HTERT RPE-1 (cell line): ENCODE data around the gene FAM222A.

Experiments
- in situ Hi-C: fragments of 300-500 bp; cut with MboI; formaldehyde crosslinking; loops from 4 replicates; pipeline ENCODE4 v1.14.3; 2020; ENCODE audit warnings: low sequenced_read_pairs

FAM222A gene

DNA sequence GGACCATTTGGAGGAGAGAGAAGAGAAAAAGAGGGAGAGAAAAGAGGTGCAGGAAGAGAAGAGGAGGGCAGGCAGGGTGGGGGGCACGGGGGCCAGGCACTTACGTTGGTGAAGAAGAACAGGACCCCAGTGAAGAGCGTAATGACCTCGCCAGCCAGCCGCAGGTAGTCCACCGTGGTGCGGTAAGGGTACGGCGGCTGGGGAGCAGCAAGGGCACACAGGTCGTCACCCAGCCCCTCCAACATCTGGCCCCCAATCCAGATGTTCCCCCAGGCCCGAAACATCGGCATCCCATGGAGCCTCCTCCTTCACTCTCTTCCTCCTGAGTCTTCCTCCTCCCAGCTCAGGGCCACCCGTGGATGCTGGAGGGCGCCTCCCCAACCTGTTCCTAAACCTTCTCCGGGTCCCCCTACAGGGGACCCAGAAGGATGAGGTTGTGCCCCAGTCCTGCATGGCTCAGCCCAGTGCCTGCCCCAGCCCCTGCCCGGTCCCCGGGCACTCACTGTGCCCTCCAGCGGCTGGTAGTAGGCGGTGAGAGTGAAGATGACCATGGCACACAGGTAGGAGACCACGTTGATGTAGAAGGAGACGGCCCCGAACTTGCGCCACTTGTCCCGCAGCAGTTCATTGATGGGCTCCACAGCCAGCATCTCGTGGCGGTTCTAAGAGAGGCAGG is 80.3 kb downstream of the FAM222A start:
- in situ Hi-C loops = no loop called here

- in situ Hi-C loops = no loop called here
Observed at GRCh38 chr12:109795023-109795422, 81.4 kb downstream of the FAM222A start.

DNA sequence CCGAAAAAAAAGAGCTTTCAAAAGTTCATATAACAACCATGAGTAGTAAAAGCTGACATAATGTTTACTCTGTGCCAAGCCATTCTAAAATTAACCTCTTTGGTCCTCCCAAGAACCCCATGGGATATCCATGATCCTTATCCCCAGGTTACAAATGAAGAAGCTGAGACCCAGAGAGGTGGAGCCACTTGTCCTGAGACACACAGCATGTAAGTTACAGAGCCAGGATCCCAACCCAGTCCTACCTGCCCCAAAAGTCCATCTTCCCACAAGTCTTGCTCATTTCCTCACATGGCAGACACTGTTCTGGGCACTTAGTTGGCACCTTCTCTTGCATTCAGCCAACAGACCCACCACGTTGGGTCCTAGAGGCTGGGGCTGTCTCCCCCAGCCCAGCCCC is 82.4 kb downstream of the FAM222A start:
- in situ Hi-C loops = no loop called here

DNA sequence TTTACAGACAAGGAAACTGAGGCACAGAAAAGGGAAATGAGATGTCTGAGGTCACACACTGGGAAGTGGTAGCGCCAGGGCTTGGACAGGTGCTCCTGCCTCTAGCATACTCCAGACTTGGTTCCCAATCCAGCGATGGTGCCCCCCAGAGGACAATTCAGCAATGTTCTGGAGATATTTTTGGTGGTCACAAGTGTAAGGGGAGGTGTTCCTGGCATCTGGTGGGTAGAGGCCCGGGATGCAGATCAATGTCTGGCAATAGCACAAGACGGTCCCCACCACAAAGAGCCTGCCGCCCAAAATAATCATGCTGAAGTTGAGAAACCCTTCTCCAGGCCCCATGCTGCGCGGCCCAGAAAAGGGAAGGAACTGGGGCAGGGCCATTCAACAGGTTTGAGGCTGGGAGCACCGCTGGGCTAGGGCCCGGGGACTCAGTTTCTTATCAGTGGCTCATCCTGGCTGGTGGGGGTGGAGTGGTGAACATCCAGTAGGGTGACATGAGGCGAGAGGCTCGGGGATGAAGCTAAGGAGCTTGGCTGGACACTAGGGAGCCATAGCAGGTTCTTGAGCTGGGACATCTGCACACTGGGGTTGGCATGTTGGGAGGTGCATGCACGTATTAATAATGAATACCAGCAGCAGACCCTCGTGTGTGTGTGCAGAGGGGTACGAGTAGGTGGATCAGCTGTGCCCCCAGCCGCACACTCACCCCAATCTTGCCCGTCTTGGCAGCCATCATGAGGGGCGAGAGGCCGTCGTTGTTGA is 84.5 kb downstream of the FAM222A start:
- in situ Hi-C loops = no loop called here

GRCh38 chr12:109798691-109799090 is 85.1 kb downstream of the FAM222A start:
- in situ Hi-C loops = no loop called here

GRCh38 chr12:109800536-109800935 is 86.9 kb downstream of the FAM222A start:
- in situ Hi-C loops = no loop called here

- in situ Hi-C loops = no loop called here
Observed at GRCh38 chr12:109802828-109803227, 89.2 kb downstream of the FAM222A start.

DNA sequence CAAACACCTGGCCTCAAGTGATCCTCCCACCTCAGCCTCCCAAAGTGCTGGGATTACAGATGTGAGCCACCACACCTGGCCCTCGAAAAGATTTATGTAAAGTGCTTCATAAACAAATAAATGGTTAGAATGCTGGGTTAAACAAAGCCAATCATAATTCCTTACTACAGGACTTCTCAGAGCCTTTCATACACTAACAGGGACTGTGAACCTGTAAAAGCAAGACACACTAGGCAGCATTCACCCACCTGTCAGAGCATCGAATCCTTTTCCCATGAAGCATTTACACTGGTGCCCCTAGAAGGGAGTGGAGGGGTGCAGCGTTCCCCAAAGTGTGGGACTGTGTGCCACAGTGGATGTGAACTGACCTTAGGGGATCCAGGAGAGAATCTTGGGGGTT is 90.1 kb downstream of the FAM222A start:
- in situ Hi-C loops = no loop called here

DNA sequence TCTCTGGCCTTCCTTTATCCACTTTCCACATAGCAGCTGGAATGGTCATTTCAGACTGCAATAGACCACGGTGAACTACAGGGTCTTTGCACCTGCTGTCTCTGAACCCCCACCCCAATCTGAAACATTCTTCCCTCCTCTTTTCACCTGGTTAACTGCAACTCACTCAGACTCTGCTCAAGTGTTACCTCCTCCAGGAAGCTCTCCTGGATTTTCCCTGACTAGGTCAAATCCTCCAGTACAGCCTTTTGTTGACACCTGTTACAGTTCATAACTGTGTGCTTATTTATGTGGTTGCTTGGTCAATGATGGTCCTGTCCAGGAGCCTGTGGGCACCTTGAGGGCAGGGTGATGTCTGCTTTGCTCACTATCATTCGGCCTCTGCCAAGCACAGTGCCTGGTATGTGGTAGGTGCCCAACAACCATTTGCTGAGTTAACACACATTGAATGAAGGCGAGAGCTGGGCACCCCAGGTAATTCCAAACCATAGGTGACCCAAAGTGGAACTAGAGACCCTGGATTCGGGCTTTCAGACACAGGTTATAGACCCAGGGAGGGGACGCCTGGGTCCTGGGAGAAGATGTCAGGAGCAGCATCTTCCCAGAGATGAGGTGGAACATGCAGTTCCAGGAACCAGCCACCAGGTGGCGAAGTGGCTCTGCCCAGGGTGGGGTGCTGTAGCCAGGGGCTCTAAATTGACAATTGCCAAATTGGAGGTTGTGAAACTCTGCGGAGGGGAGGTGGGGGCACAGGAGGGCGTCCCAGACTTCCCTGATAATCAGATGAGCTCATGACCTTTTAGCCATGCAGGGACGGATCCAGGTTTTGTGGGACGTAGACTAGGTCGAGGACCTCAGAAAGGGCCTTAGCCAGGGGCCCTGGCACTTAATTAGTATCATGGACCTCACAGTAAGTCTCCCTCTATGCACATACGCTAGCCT is 91.5 kb downstream of the FAM222A start:
- in situ Hi-C loops = no loop called here

DNA sequence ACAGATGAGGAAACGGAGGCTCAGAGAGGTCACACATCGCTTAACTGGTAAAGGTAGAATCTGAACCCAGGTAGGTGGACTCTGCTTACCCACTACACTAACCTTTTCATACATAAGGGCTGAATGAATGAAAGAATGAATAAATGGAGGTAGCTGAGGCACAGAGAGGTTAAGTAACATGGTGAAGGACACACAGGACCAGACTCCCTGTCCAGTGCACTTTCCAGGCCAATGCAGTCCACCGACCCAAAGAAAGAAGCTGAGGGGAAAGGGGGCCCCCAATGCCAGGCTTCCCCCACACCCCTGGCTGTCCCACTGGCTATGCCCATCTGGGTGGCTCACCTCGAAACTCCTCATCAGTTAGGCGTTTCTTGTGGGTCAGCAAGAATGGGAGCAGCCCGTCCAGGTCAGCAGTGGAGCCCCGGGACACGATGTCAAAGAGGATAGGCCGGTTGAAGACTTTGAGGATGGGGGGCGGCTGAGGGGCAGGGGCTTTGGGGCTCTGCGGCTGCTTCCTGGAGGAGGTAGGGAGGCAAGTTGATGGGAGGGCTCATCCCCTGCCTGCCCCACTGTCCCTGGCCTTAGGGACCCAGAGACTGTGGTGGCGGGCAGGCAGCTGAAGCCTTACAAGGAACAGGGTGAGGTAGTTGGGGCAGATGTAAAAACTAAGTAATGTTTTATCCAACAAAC is 94.5 kb downstream of the FAM222A start:
- in situ Hi-C loops = no loop called here

- in situ Hi-C loops = no loop called here
Observed at GRCh38 chr12:109808876-109809646, 95.4 kb downstream of the FAM222A start.

DNA sequence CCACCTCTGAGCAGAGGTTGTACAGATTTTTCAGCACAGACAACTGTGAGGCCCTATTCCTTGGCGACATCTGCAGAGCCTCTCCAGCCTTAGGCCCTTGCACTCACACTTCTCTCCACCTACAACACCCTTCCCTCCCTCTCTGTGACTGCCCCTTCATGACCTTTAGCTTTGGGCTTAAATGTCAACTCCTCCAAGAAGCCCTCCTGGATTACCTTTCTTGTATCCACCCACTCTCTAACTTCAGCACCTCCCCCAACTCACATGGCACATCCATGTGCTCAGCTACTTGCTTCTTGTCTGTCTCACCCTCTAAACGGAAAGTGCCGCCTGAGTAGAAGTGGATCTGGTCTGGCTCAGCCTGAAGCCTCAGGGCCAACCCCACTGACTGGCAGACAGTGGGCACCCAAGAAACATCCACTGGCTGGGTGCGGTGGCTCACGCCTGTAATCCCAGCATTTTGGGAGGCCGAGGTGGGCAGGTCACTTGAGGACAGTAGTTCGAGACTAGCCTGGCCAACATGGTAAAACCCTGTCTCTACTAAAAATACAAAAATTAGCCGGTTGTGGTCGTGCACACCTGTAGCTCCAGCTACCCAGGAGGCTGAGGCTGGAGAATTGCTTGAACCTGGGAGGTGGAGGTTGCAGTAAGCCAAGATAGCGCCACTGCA is 97.5 kb downstream of the FAM222A start:
- in situ Hi-C loops = no loop called here

DNA sequence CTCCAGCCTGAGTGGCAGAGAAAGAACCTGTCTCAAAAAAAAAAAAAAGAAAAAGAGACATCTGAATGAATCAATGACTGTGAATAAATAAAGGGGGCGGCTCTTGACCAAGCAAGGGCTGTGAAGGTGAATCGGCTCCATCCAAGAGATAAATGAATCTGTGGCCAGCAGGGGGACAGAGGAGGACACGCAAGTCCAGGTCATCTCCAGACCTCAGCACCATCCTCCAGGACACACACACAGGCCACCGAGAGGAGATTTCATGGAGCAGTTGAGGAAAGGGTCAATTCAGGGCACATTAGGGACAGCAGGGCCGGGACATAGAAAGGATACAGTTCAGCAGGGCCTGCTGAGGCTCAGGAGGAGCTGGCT is 98.0 kb downstream of the FAM222A start:
- in situ Hi-C loops = no loop called here

DNA sequence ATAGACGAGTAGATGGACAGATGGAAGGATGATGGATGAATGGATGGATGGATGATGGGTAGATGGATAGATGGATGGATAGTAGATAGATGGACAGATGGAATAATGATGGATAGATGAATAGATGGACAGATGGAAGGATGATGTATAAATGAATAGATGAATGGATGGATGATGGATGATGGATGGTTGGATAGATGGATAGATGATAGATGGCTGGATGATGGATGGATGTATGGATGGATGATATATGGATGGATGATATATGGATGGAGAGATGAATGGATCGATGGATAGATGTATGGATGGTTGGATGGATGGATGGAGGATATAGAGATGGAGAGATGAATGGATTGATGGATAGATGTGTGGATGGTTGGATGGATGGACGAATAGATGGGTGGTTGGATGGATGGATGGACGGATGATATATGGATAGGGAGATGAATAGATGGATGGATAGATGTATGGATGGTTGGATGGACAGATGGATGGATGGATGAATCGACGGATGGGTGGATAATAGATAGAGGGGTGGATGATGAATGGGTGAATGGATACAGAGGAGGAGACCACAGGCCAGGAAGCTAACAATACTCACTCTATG is 100.3 kb downstream of the FAM222A start:
- in situ Hi-C loops = no loop called here

DNA sequence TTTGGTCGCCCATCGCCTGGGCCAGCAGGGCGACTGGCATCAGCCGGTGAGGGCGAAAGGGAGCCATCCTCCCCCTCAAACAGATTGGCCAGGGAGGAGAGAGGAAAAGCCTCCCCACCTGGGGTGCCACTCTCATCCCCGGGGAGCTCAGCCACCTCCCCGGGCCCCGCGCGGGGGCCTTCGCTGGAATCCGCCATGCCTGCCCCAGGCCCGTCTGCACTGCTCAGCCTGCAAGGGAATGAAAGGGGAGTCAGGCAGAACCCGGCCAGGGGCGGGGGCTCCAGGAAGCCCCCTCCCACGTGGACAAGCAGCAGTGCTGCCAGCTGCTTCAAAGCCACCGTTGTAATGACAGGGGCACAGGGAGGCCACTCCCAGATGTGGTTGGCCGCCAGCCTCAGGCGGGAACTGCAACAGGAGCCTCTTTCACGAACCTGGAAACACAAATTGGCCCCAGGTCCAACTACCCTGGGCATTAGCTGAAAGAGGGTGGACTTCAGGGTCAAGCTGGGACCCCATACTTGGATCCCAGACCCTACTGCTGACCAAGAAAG is 101.0 kb downstream of the FAM222A start:
- in situ Hi-C loops = no loop called here

DNA sequence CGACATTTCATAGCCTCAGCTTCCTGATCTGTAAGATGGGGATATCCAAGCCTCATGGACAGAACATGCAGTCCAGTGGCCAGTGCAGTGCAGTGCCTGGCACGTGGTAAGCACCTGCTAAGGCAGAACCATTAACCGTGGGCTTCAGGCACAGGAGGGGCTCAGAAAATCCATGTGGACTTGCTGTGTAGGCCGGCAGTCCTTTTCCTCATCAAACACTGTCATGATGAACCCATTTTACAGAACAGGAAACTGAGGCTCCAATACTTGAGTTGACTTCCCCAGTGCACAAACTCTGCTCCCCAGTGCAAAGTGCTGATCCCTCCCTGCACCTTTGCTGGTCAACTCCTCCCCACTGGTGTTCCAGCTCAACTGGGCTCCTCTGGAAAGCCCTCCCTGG is 101.6 kb downstream of the FAM222A start:
- in situ Hi-C loops = no loop called here

DNA sequence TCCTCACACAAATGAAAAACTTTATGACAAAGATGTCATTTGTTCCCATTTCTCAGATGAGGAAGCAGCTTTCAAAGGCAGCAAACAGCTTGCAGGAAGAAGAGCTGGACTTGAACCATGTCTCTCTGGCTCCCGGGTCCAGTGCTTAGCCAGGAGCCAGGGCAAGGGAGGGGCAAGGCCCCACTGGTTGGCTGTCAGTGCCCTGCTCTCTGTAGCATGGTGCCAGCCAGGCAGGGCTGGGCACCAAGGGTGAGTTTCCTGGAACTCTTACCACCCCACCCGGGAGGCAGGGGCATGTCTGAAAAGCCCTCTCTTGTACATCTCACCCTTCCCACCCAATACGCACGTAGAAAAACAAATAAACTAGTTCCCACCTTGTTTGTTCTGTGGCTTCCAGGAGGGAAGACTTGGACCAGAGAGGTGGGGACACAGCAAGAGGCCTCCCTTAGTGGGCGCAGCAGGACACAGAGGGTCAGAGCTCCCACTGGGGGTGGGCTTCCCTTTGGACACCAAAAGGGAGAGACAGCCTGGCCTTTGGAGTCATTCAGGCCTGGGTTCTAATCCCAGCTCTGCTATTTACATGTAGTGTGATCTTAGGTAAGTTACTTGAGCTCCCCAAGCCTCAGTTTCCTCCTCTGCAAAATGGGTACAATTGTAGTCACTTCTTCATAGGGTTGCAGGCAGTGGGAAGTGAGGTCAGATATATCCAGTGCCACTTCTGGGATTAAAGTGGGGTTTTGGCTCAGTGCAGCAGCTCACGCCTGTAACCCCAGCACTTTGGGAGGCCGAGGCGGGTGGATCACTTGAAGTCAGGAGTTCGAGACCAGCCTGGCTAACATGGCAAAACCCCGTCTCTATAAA is 102.4 kb downstream of the FAM222A start:
- in situ Hi-C loops = no loop called here

GRCh38 chr12:109816870-109817269 is 103.2 kb downstream of the FAM222A start:
- in situ Hi-C loops = no loop called here
